HEK293 (cell line): Measurements from ENCODE around the gene ARHGEF11.

Experiments used
- CTCF ChIA-PET: fragments of 350-600 bp; formaldehyde crosslinking; extraction: SDS; loops from one replicate; lab custom pipeline; 2021; ENCODE audit warnings: antibody characterized with exemption; lab: Yijun Ruan, JAX
- POLR2A ChIA-PET: fragments of 300-600 bp; formaldehyde crosslinking; extraction: SDS; loops from one replicate; lab custom pipeline; 2020; ENCODE audit warnings: antibody characterized with exemption, inconsistent platforms; lab: Yijun Ruan, JAX
- H3K27ac ChIP-seq: fragments of 200-500 bp; sonication (Bioruptor generic); 2 replicates; pipeline ENCODE4 v1.5.1; 2014; ENCODE audit warnings: low read depth, low read length, control low read depth, inconsistent platforms; ENCODE audit errors: extremely low read depth
- H3K36me3 ChIP-seq, 2 experiments: fragments of 200-500 bp in 1 of 2; sonication (Bioruptor generic) in 1 of 2; 1 replicate in 1 of 2; 2 replicates in 1 of 2; pipeline ENCODE4 v1.5.1; 2014 to 2017; ENCODE audit warnings: inconsistent platforms in 2 of 2, low read length in 2 of 2; ENCODE audit not compliant: control insufficient read depth in 2 of 2, insufficient read depth in 1 of 2
- H3K4me1 ChIP-seq: fragments of 200-500 bp; sonication (Bioruptor generic); 2 replicates; pipeline ENCODE4 v1.5.1; 2014; ENCODE audit warnings: mild to moderate bottlenecking, low read length, inconsistent platforms; ENCODE audit not compliant: control insufficient read depth, insufficient read depth
- H3K4me3 ChIP-seq: 2 replicates; pipeline ENCODE4 v1.5.1; 2011; ENCODE audit warnings: low read depth, mild to moderate bottlenecking, control low read depth, low read length, moderate library complexity
- H3K9me3 ChIP-seq: fragments of 200-500 bp; sonication (Bioruptor generic); 2 replicates; pipeline ENCODE4 v1.5.1; 2014; ENCODE audit warnings: low read depth, low read length, inconsistent platforms; ENCODE audit not compliant: control insufficient read depth, insufficient read depth
- AEBP2 ChIP-seq: fragments of 450-650 bp; formaldehyde crosslinking; IDR thresholded peaks from 2 replicates; pipeline ENCODE4 v1.5.1; 2016; ENCODE audit warnings: missing biosample characterization, missing genetic modification characterization, borderline replicate concordance
- BCL11B ChIP-seq: fragments of 450-650 bp; formaldehyde crosslinking; IDR thresholded peaks from 2 replicates; pipeline ENCODE4 v1.5.1; 2016; ENCODE audit warnings: low read depth, missing biosample characterization, missing genetic modification characterization
- GFI1B ChIP-seq: fragments of 450-650 bp; formaldehyde crosslinking; IDR thresholded peaks from 2 replicates; pipeline ENCODE4 v1.5.1; 2016; ENCODE audit warnings: missing biosample characterization, missing genetic modification characterization
- HOXA7 ChIP-seq: sonication (generic); formaldehyde crosslinking; IDR thresholded peaks from 2 replicates; pipeline ENCODE4 v1.8.1; 2022; ENCODE audit warnings: missing genetic modification reagents, borderline replicate concordance
- IKZF3 ChIP-seq: fragments of 450-650 bp; IDR thresholded peaks from 2 replicates; pipeline ENCODE4 v1.5.0; 2018; ENCODE audit warnings: missing biosample characterization, mild to moderate bottlenecking, missing genetic modification characterization, moderate library complexity
- KLF16 ChIP-seq: fragments of 450-650 bp; formaldehyde crosslinking; IDR thresholded peaks from 2 replicates; pipeline ENCODE4 v1.5.1; 2017; ENCODE audit warnings: missing biosample characterization, missing genetic modification characterization
- KLF7 ChIP-seq: fragments of 450-650 bp; formaldehyde crosslinking; IDR thresholded peaks from 2 replicates; pipeline ENCODE4 v1.5.1; 2016; ENCODE audit warnings: missing biosample characterization, missing genetic modification characterization, borderline replicate concordance
- KLF9 ChIP-seq: fragments of 450-650 bp; formaldehyde crosslinking; IDR thresholded peaks from 2 replicates; pipeline ENCODE4 v1.5.1; 2016; ENCODE audit warnings: missing biosample characterization, missing genetic modification characterization, low read depth
- OVOL3 ChIP-seq: fragments of 450-650 bp; formaldehyde crosslinking; IDR thresholded peaks from 2 replicates; pipeline ENCODE4 v1.5.1; 2016; ENCODE audit warnings: missing biosample characterization, missing genetic modification characterization
- PBX3 ChIP-seq: sonication (generic); formaldehyde crosslinking; IDR thresholded peaks from 2 replicates; pipeline ENCODE4 v1.8.1; 2022; ENCODE audit warnings: mild to moderate bottlenecking, moderate library complexity, missing genetic modification reagents
- TCF7L2 ChIP-seq: IDR thresholded peaks from 2 replicates; pipeline ENCODE4 v1.6.1; 2011; ENCODE audit warnings: low read depth, mild to moderate bottlenecking, inconsistent platforms, low read length, moderate library complexity, borderline replicate concordance
- ZBTB7A ChIP-seq: fragments of 450-650 bp; formaldehyde crosslinking; IDR thresholded peaks from 2 replicates; pipeline ENCODE4 v1.5.1; 2016; ENCODE audit warnings: low read depth, missing biosample characterization, missing genetic modification characterization
- ZEB2 ChIP-seq: fragments of 450-650 bp; formaldehyde crosslinking; IDR thresholded peaks from 2 replicates; pipeline ENCODE4 v1.5.1; 2016; ENCODE audit warnings: missing biosample characterization, missing genetic modification characterization
- ZIC2 ChIP-seq: fragments of 450-650 bp; formaldehyde crosslinking; IDR thresholded peaks from 2 replicates; pipeline ENCODE4 v1.5.1; 2016; ENCODE audit warnings: missing biosample characterization, missing genetic modification characterization
- ZNF10 ChIP-seq: fragments of 450-650 bp; formaldehyde crosslinking; IDR thresholded peaks from 2 replicates; pipeline ENCODE4 v1.5.1; 2017; ENCODE audit warnings: missing biosample characterization, missing genetic modification characterization
- ZNF146 ChIP-seq: fragments of 450-650 bp; formaldehyde crosslinking; IDR thresholded peaks from 2 replicates; pipeline ENCODE4 v1.5.1; 2016; ENCODE audit warnings: missing biosample characterization, missing genetic modification characterization
- ZNF155 ChIP-seq: fragments of 450-650 bp; formaldehyde crosslinking; IDR thresholded peaks from 2 replicates; pipeline ENCODE4 v1.5.1; 2016; ENCODE audit warnings: missing biosample characterization, missing genetic modification characterization
- ZNF169 ChIP-seq: fragments of 450-650 bp; formaldehyde crosslinking; IDR thresholded peaks from 2 replicates; pipeline ENCODE4 v1.5.1; 2016; ENCODE audit warnings: missing biosample characterization, missing genetic modification characterization
- ZNF211 ChIP-seq: fragments of 450-650 bp; formaldehyde crosslinking; IDR thresholded peaks from 2 replicates; pipeline ENCODE4 v1.5.1; 2016; ENCODE audit warnings: low read depth, missing biosample characterization, missing genetic modification characterization
- ZNF274 ChIP-seq, 2 experiments: fragments of 200-500 bp in 1 of 2; fragments of 450-650 bp in 1 of 2; sonication (Bioruptor generic) in 1 of 2; formaldehyde crosslinking in 1 of 2; IDR thresholded peaks; 2 replicates each; pipeline versions ENCODE4 v1.5.1 to v1.6.1; 2014 to 2016; ENCODE audit warnings: borderline replicate concordance in 1 of 2, inconsistent platforms in 1 of 2, low read length in 1 of 2, missing biosample characterization in 1 of 2, missing genetic modification characterization in 1 of 2
- ZNF292 ChIP-seq: fragments of 450-650 bp; formaldehyde crosslinking; IDR thresholded peaks from 2 replicates; pipeline ENCODE4 v1.5.1; 2016; ENCODE audit warnings: low read depth, missing biosample characterization, missing genetic modification characterization, borderline replicate concordance
- ZNF362 ChIP-seq: fragments of 450-650 bp; formaldehyde crosslinking; IDR thresholded peaks from 2 replicates; pipeline ENCODE4 v1.5.1; 2016; ENCODE audit warnings: missing biosample characterization, missing genetic modification characterization
- ZNF398 ChIP-seq: fragments of 450-650 bp; formaldehyde crosslinking; IDR thresholded peaks from 2 replicates; pipeline ENCODE4 v1.5.1; 2017; ENCODE audit warnings: missing biosample characterization, missing genetic modification characterization
- ZNF416 ChIP-seq: fragments of 450-650 bp; formaldehyde crosslinking; IDR thresholded peaks from 2 replicates; pipeline ENCODE4 v1.5.1; 2016; ENCODE audit warnings: missing biosample characterization, missing genetic modification characterization
- ZNF433 ChIP-seq: fragments of 450-650 bp; formaldehyde crosslinking; IDR thresholded peaks from 2 replicates; pipeline ENCODE4 v1.5.1; 2016; ENCODE audit warnings: missing biosample characterization, missing genetic modification characterization, low read depth
- ZNF514 ChIP-seq: fragments of 450-650 bp; formaldehyde crosslinking; IDR thresholded peaks from 2 replicates; pipeline ENCODE4 v1.5.1; 2016; ENCODE audit warnings: missing biosample characterization, missing genetic modification characterization
- ZNF521 ChIP-seq: fragments of 450-650 bp; formaldehyde crosslinking; IDR thresholded peaks from 2 replicates; pipeline ENCODE4 v1.5.1; 2017; ENCODE audit warnings: missing biosample characterization, mild to moderate bottlenecking, missing genetic modification characterization
- ZNF544 ChIP-seq: fragments of 450-650 bp; formaldehyde crosslinking; IDR thresholded peaks from 2 replicates; pipeline ENCODE4 v1.5.0; 2017; ENCODE audit warnings: missing biosample characterization, missing genetic modification characterization
- ZNF549 ChIP-seq: fragments of 450-650 bp; IDR thresholded peaks from 2 replicates; pipeline ENCODE4 v1.5.1; 2018; ENCODE audit warnings: missing biosample characterization, missing genetic modification characterization, mild to moderate bottlenecking, inconsistent platforms, moderate library complexity
- ZNF629 ChIP-seq: fragments of 450-650 bp; formaldehyde crosslinking; IDR thresholded peaks from 2 replicates; pipeline ENCODE4 v1.5.1; 2017; ENCODE audit warnings: missing biosample characterization, missing genetic modification characterization
- ZSCAN23 ChIP-seq: fragments of 450-650 bp; formaldehyde crosslinking; IDR thresholded peaks from 2 replicates; pipeline ENCODE4 v1.5.1; 2016; ENCODE audit warnings: missing biosample characterization, missing genetic modification characterization

ARHGEF11 gene

GRCh38 chr1:157008502-157008901, 37.0 kb downstream of the ARHGEF11 start:
- Histone ChIP-seq H3K9me3 (no peaks in the 10 kb centered on the region), H3K36me3 (no peaks in the 10 kb centered on the region), H3K27ac (no peak overlapping the region), H3K4me3 (no peak overlapping the region), H3K4me1 (no peaks in the 10 kb centered on the region)
- ChIA-PET CTCF (interaction anchor here (0.7 kb wide), 2 partner anchors 17 to 88 kb away, joined by 3 read pairs; no protein-coding TSS in a partner anchor), POLR2A (interaction anchor here (0.6 kb wide), 1 partner anchor 27 kb away, joined by 5 read pairs; no protein-coding TSS in a partner anchor)
- no peak for TF ChIP-seq ZNF169
- no peak for TF ChIP-seq IKZF3 (tag by site-specific recombination)
- TF ChIP-seq ZNF398 (tag by site-specific recombination), result no peak
- TF ChIP-seq ZNF629 (tag by site-specific recombination), result no peak
- no peak for TF ChIP-seq ZNF155
- no peak for TF ChIP-seq ZNF274 (IDR thresholded peaks at IDR 0.05; ENCODE audit: low read length)
- TF ChIP-seq ZNF274 (tag by site-specific recombination; IDR thresholded peaks at IDR 0.05; ENCODE audit: borderline replicate concordance), result no peak
- TF ChIP-seq ZNF362, result no peak
- TF ChIP-seq ZEB2 (tag by site-specific recombination), result no peak
- TF ChIP-seq ZNF10 (tag by site-specific recombination), result no peak
- no peak for TF ChIP-seq KLF7
- no peak for TF ChIP-seq PBX3
- no peak for TF ChIP-seq ZSCAN23
- no peak for TF ChIP-seq ZNF433 (tag by site-specific recombination)
- no peak for TF ChIP-seq TCF7L2
- TF ChIP-seq ZNF521, result no peak
- TF ChIP-seq ZNF211 (tag by site-specific recombination), result no peak
- TF ChIP-seq ZNF514 (tag by site-specific recombination), result no peak
- TF ChIP-seq AEBP2, result no peak
- no peak for TF ChIP-seq HOXA7 (CRISPR knock-in tag)

- ChIA-PET CTCF (no interaction called here), POLR2A (no interaction called here)
- Histone ChIP-seq H3K4me1 (no peaks in the 10 kb centered on the region), H3K27ac (no peak overlapping the region), H3K9me3 (no peaks in the 10 kb centered on the region), H3K4me3 (no peak overlapping the region), H3K36me3 (no peaks in the 10 kb centered on the region)
- no peak for TF ChIP-seq HOXA7 (CRISPR knock-in tag)
- no peak for TF ChIP-seq ZBTB7A (tag by site-specific recombination)
- no peak for TF ChIP-seq ZNF549 (tag by site-specific recombination)
- TF ChIP-seq GFI1B (tag by site-specific recombination), result no peak
- no peak for TF ChIP-seq ZNF362
- no peak for TF ChIP-seq IKZF3 (tag by site-specific recombination)
- no peak for TF ChIP-seq KLF9 (tag by site-specific recombination)
- TF ChIP-seq ZNF292 (tag by site-specific recombination), result no peak
- TF ChIP-seq KLF16 (tag by site-specific recombination), result no peak
- TF ChIP-seq ZNF544, result no peak
- TF ChIP-seq ZSCAN23, result no peak
- TF ChIP-seq OVOL3, result no peak
- TF ChIP-seq ZIC2 (tag by site-specific recombination), result no peak
- TF ChIP-seq ZNF416, result no peak
- TF ChIP-seq BCL11B, result no peak
- TF ChIP-seq ZNF146 (tag by site-specific recombination), result no peak
- TF ChIP-seq ZNF169, result no peak
These were observed 38.2 kb downstream of the ARHGEF11 start for GRCh38 chr1:157007306-157007705.
